Measurements from ENCODE around the gene LAMA3.

LAMA3 gene

DNA sequence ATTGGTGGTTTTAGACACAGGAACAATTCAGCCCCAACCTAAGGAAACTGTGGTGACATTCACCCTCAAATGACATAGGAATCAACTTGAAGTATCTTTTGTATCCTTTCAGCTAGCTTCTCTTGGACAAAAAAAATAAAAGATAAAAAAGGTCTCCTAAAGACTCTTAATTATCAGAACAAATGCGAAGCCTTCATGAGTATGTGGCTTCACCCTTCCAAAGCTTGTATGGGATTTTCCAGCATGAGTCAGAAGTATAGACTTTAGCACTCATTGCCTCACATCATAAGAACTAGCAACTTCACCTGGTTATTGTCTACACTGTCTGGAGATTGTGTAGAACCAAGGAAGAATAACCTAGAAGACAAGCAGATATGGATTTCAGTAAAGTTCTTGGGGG, 135.4 kb downstream of the LAMA3 start:
- no peak for DNase-seq (ENCODE audit: low read depth)

DNA sequence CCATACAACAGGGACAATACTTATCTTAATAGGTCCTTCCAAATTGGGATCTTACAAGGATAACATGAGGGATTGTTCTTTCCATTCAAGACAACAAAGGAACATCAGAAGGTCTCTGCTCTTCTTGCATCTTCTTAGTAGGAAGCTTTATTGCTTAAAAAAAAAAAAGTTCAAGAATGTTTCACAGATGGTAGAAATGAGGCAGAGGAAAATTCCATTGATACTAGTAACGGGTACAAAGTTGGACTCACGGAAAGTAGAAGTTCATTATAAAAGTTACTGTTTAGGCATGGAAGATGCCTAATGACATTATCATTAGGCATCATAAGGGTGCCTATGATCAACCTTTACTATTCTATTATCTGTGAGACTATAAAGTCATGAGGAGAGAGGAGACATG, 136.2 kb downstream of the LAMA3 start:
- no peak for DNase-seq (ENCODE audit: low read depth)

DNA sequence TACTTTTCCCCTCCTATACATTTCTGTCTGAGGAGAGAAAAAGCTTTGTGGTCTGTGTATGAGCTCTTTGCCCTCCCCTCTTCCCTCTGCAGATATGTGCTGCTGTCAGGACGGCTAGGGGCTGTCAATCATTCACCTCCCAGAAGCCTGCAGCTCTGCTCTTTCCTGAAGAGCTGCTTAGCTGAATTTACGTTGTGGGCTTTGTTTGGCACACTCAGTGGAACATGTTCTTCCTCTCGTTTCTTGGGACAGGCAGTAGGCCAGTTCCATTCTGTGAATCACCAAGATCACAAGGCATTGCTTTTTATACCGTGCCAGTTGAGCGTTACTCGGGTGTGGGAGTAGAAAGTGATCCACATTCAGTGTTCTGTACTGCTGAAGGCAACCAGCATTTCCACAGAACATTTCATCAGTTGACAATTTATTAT, 136.7 kb downstream of the LAMA3 start:
- no peak for DNase-seq (ENCODE audit: low read depth)

DNA sequence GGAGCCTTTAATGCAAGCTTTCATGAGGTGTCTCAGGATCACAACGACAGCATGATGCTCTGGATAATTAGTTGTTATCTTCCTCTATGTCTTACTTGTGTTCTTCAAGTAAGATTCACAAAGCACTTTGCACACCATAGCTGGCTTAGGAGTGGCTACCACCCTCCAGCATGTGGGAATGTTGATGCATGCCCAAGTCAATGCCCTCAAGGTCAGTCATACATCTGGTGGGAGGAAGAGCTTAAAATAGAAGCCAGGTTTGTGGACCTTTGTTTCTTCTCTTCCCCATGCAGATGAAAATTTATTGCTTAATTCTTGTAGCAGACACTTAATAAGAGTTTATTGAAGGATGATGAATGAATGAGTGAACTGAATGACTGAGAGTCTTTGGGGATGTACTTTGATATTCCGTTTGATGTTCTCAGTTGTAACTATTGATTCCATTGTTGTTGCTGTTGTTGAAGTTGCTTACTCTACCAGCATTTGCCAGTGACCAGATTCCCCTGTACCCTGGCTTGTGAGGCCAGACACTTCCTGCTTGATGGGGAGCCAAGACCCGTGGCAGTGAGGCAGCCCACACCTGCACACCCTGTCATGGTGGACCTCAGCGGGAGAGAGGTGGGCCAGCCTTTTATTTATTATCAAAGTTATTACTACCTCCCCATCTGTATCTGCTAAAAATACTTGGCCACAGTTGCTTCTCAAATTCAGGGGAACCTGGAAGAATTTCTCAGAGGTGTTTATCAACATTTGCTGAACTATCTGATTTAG, 137.8 kb downstream of the LAMA3 start:
- no peak for DNase-seq (ENCODE audit: low read depth)

DNA sequence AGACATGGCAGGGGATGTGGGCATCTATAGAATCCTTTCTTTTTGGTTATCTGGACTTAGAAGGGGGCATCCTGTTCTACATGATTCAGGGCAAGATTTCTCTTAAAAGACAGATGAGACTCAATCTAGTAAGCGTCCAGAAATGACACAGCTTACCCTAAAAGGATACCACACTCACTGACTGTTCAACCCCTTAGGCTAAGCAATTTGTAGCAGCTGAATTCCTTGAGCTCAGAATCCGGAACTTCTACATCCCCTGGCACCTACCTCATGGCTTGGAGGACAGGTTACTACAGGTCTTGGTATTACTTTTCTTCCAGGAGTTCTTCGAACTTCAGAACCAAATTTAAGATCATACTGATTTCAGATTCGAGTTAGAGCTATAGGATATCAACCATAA, 138.4 kb downstream of the LAMA3 start:
- DNase-seq (ENCODE audit: low read depth): no peak

DNA sequence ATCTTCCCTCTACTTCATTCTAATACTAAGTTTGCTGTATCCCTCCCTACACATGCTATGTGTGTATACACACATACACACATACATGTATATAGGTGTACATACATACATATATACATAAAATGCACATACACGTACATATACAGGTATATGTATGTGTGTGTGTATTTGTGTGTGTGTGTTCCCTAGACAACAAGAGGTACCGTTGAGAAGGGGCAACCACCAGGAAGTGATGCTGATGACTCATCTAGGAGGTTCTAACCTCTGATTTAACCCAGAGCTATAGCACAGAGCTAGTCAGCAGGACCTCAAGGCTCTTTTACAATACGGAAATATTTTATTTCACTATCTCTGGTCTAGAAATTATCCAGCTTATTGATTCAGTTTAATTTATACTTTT, 139.2 kb downstream of the LAMA3 start:
- no peak for DNase-seq (ENCODE audit: low read depth)

DNA sequence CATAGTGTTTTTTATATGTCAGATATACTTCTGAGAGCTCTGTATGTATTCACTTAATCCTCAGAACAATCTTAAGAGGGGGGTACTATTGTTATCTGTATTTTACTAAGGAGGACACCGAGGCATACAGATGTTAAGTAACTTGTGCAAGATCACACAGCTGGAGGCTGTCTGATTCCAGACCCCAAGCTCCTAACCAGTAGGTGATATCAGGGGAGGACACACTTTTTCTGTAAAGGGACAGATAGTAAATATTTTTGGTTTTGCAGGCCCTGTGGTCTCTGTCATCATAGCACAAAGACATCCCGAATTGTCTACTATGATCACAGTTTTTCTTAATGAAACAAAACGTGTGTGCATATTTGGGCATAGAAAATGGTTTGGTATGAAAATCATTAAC, 143.7 kb downstream of the LAMA3 start:
- no peak for DNase-seq (ENCODE audit: low read depth)

DNA sequence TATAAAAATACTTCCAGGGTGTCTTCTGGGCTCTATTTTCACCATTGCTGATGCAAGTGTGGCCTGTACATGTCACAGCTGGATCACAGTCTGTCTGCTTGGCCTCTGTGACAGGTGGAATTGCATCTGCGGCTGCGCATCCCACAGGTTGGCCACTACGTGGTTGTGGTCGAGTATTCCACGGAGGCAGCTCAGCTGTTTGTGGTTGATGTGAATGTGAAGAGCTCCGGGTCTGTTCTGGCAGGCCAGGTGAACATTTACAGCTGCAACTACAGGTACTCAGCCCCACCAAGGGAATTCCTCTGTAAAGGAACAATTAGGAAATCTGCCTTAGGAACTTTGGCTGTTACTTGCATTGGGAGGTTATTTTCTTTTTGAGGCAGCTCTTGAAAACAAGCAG, 144.5 kb downstream of the LAMA3 start:
- DNase-seq (ENCODE audit: low read depth): no peak

DNA sequence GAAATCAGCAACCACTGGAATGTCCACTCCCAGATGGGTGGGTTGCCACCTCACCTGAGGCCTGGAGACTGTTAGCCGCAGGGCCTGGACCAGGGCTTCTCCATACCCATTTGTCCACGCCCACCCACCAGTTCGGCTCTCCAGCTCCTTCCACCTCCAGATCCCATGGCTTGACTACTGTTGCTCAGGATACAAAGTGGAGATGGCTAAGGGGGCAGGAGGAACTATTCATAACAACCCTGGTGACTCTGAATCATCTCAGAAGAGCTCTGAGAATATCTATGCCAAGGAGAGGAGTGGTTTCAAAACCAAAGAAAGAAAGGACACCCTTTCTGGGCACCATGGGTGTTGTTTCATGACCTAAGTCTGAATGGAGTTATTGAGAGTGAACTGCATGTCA, 145.8 kb downstream of the LAMA3 start:
- no peak for DNase-seq (ENCODE audit: low read depth)

DNA sequence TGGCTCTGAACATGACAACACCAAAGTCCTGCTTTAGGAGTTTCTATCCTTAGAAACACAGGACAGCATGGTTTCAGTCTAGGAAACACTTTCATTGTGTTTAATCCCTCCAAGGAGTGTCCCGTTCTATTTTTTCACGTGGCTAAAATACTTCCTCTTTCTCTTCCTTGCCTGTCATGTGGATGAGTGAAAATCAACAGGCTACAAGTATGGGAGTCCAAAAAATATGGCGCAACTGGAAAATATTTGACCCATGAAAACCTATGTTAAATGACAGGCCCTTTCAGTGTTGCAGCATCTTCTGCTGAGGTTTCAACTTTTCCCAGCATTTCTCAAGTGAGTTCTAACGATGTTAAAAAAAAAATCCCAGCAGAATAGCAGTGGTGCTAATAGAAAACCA, 146.3 kb downstream of the LAMA3 start:
- no peak for DNase-seq (ENCODE audit: low read depth)

DNA sequence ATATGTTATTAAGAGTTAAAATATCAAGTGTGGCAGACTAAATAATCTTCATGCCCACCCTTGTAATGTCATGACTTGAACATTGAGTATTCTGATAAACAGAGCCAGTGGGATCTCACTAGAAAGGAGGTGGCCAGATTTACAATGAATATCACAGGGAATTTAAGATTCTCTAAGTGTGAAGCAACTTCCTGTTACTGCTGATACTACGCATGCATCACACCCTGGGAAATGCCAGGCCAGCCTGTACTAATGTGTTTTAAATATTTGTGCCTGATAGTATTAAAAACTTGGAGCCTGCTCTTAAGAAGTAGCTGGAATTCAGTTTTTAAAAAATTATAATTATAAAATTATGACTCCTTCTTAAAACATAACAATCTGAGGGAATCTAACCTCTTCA, 148.3 kb downstream of the LAMA3 start:
- DNase-seq (ENCODE audit: low read depth): no peak

DNA sequence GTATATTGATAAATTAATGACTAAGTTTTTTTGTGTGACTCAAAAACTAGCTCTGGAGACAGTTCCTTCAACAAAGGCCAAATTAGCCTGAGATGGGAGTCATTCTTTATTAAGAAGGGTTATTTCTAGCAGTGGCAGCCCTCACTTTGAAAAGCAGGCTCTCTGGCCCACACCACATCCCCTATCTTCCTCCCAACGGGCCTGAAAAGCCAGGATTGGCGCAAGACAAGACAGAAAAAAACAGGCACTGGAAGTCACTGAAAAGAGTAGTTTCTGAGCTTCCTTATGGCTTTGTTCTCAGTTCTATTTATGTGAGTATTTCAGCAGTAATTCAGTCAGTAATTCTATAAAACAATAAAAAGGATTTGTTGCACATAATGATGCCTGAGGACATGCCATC, 149.0 kb downstream of the LAMA3 start:
- no peak for DNase-seq (ENCODE audit: low read depth)

DNA sequence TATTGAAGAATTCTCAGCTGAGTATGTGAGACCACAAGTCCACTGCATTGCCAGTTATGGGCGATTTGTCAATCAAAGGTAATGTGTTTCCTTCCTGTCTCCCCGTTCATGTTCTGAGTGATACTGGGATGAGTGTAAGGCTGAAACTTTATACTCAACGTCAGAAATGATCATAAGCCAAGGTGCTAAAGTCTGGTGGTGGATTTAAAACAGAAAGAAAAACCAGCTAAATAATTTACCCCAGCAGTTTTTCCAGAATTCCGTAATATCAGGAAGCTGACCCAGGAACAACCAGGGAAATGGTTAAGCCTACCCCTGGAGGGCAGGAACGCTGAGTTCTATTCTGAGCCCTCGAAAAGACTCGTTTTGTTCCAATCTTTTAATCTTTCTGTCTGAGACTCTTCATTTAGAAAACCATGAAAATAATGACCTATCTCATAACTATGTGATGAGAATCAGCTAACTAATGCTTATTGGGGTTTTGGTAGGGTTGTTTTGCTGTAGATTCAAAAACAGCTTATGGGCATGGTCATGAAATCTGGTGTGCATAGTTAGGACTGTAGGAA, 149.6 kb downstream of the LAMA3 start:
- DNase-seq (ENCODE audit: low read depth): no peak

DNA sequence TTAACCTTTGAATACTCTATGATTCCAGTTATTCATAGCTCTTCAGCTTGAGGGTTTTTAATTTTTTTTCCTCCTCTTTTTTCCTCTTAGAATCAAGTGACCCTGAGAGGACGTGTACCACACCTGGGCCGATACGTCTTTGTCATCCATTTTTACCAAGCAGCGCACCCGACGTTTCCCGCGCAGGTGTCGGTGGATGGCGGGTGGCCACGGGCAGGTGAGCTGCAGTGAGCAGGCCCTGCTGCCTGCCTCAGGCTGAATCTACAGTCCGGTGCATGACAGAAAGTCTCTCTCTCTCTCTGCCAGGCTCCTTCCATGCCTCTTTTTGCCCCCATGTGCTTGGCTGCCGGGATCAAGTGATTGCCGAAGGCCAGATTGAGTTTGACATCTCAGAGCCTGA, 153.1 kb downstream of the LAMA3 start:
- DNase-seq (ENCODE audit: low read depth): no peak

DNA sequence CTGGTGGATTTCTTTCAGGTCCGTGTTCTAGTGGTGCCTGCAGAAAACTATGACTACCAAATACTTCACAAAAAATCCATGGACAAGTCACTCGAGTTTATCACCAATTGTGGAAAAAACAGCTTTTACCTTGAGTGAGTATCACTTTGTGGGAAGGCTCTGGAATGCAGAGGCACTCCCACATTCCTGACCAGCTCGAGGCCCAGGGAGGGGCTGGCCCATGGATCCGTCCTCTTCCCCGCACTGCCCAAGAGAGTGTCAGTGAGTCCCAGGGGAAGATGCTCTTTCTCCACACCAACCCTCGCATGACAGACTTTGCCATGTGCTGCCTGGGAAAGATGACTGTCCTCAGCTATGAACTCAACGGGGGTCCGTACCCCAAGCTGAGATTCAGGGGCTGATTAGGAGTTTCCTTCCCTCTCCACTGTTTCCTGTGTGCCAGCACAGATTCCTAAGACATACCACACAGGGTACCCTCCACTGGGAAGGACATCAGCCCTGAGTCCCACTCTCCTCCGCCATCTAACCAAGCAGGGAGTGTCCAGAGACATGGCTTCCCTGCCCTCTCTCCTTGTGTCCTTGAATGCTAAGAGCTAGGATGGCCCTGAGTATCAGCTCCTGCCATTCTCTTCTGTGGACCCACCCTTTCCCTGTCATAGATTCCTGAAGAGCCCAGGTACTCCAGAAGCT, 155.9 kb downstream of the LAMA3 start:
- DNase-seq (ENCODE audit: low read depth): no peak

DNA sequence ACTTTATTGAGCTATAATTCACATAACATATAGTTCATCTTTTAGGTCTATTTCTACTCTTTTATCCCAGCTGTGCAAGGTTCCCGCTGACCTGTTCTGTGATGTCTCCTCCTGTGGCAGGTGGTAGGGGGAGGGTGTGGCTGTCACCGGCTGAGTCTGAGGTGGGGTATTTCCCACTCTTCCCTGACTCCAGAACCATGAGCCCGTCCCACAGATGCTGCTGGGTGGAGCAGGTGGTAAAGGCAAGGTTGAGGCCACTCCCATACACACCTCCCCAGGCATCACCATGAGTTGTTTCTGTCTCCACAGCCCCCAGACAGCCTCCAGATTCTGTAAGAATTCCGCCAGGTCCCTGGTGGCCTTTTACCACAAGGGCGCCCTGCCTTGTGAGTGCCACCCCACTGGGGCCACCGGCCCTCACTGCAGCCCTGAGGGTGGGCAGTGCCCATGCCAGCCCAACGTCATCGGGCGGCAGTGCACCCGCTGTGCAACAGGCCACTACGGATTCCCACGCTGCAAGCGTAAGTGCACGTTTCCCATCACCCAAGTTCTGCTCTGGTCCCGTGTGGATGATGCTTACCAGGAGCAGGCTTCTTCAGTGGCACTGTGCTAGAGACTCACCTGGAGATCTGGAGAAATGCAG, 156.9 kb downstream of the LAMA3 start:
- no peak for DNase-seq (ENCODE audit: low read depth)

DNA sequence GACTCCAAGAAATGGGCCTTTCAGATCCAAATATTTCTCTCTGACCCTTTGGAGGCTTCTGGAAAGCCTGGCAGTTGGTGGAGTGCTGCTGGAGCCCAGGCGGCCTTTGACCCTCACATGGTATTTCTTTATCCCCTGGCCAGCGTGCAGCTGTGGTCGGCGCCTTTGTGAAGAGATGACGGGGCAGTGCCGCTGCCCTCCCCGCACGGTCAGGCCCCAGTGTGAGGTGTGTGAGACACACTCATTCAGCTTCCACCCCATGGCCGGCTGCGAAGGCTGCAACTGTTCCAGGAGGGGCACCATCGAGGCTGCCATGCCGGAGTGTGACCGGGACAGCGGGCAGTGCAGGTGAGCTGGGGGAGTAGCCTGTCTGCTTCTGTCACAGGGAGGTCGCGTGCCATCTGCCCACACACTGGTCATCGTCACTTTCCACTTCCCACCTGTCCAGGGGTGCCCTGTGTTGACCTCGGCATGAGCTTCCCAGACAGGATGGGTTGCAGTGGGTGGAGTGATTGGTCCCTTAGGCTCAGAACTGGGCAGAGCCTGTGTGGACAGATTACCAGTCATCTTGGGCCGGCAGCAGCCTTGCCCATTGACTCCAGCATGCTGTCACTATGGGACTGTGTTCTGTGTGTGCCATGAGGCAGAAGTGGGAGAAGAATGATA, 158.2 kb downstream of the LAMA3 start:
- no peak for DNase-seq (ENCODE audit: low read depth)

DNA sequence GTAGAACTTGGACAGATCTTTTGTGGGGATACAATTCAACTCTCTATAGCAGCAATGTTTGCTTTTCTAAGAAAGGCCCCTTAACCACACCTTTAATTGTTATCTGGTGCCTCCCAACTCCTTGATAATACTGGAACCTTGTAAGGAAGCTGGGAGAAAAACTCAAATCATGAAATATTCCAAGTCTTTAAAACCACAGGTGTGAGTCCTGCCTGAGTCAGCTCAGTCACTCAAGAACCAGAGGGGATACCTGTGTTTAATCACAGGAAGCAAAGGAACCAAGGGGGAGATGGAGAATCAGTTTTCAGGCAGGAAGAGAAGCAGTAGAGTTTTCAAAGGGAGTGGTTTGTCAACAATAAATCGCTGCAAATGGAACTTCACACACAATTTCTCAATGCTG, 159.9 kb downstream of the LAMA3 start:
- DNase-seq (ENCODE audit: low read depth): no peak

DNA sequence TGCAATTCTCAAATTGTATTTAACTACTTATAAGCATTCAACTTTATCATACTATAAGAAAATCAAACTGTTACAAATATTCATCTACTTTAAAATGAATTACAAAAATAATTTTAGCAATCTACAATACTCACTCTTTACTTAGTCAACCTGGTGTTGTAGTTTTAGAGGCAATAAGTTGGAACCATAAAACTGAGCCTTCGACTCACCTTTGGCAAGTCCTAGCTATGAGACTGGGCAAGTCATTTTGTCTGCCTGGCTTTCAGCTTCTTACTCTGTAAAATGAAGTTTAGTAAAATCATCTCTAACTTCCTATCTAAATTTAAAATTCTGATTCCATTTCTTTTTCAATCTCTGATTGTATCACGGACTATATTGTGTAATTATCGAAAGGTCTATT, 161.0 kb downstream of the LAMA3 start:
- no peak for DNase-seq (ENCODE audit: low read depth)

DNA sequence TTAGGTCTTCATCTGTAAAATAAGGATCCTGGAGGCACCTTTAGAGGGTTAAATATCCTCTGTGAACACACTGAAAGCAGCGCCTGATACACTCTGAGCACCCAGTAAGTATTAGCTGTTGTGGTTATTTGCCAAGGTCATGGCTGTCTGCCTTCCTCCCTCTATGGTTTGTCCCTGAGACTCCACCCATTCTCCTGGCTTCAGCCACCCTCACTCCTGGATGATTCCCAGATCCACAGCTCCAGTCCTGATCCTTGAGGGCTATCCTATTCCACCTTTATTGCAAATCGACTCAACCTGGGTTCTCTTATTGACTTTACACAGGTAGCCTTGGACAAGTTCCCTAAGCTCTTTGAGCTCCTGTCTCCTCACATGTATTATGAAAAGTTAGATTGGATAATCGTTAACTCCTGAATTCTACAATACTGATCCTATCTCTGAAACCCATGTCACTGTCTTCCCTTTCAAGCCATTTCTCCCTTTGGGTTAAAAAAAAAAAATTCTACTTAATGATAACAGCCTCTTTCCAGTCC, 162.3 kb downstream of the LAMA3 start:
- no peak for DNase-seq (ENCODE audit: low read depth)

DNA sequence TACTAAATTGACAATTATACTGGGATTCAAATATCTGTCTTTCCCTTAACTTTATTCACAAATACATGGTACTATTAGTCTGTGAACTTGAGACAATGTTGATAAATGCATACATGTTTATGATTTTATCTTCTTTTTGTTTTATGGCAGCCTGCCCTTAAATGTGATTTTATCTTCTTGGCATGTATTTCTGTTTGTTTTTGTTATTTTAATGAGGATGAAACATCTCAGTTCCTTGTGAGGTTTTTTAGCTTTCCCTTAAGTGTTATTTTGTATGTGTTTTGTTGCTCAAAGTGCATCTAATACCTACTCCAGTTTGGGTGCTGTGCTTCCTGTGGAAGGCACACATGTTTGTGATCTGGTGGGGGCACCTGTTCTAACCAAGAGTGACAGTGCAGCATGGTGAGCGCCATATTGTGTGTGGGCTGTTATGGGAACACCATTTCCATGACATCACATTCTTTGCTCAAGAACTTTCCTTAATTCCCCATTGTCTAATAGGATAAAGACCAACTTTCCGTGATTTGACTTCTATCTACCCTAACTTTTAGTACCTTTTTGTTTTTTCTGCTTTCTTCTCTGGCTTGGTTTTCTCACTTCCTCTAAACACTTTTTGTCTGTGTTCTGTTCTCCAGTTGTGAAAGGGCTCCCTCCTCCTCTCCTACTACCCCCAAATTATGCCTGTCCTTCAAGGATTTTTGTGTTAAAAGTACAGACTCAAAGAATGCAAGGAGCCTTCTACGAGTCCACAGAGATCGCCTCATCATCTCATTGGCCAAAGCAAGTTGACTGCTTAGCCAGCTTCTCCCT, 163.2 kb downstream of the LAMA3 start:
- no peak for DNase-seq (ENCODE audit: low read depth)

Data from stimulated activated CD8-positive, alpha-beta memory T cell treated with anti-CD3 and anti-CD28 coated beads, Interleukin-15, amount 100 ng/mL, for 24 hours (primary cell).